SK-N-SH (cell line): ENCODE data around the gene LARP6. TPM values are rescaled to one million over a fixed set of nuclear protein-coding genes. Genes with fewer than 3 reads are reported as not detected.
A peak's percentile ranks its signal among the peaks of the same experiment; 100 is the strongest.

Source experiments
- CTCF ChIA-PET: fragments of 300-600, 350-600 bp; formaldehyde crosslinking; extraction: SDS; loops from one replicate; lab custom pipeline; 2021; lab: Yijun Ruan, JAX
- POLR2A ChIA-PET: fragments of 350-600 bp; sonication (Branson Sonifier 250); formaldehyde crosslinking; extraction: SDS; loops from one replicate; lab custom pipeline; 2020; ENCODE audit warnings: antibody characterized with exemption, inconsistent platforms; lab: Yijun Ruan, JAX
- DNase-seq: peaks from one replicate; pipeline ENCODE4 v3.0.0; 2012
- H2AFZ ChIP-seq: fragments of 200-600 bp; sonication (generic); 2 replicates; pipeline ENCODE4 v1.8.1; 2016; ENCODE audit warnings: antibody characterized with exemption, mild to moderate bottlenecking, low read depth
- H3F3A ChIP-seq: fragments of 200-600 bp; sonication (generic); replicated peaks from 2 replicates; pipeline ENCODE3; 2016; ENCODE audit warnings: antibody characterized with exemption, mild to moderate bottlenecking; ENCODE audit not compliant: insufficient read depth
- H3K27ac ChIP-seq, 2 experiments: fragments of 200-500 bp in 1 of 2; fragments of 200-600 bp in 1 of 2; sonication (Bioruptor generic) in 1 of 2; sonication (generic), shearing (Covaris generic) in 1 of 2; 2 replicates each; pipeline versions ENCODE4 v1.5.1 to v1.6.1; 2014 to 2016; ENCODE audit warnings: low read depth in 2 of 2, inconsistent platforms in 1 of 2, low read length in 1 of 2, mild to moderate bottlenecking in 1 of 2, mixed read lengths in 1 of 2
- H3K27me3 ChIP-seq: fragments of 200-600 bp; sonication (generic), shearing (Covaris generic); 2 replicates; pipeline ENCODE4 v1.6.1; 2016; ENCODE audit warnings: mixed run types; ENCODE audit not compliant: insufficient read depth
- H3K36me3 ChIP-seq, 2 experiments: fragments of 200-500 bp in 1 of 2; fragments of 200-600 bp in 1 of 2; sonication (Bioruptor generic) in 1 of 2; sonication (generic) in 1 of 2; replicated peaks in 1 of 2; 2 replicates each; pipeline versions ENCODE3 to v1.5.1; 2014 to 2016; ENCODE audit warnings: low read length in 1 of 2, mild to moderate bottlenecking in 1 of 2; ENCODE audit not compliant: insufficient read depth in 2 of 2, control insufficient read depth in 1 of 2
- H3K4me1 ChIP-seq, 2 experiments: fragments of 200-500 bp in 1 of 2; fragments of 200-600 bp in 1 of 2; sonication (Bioruptor generic) in 1 of 2; sonication (generic), shearing (Covaris generic) in 1 of 2; 2 replicates each; pipeline versions ENCODE4 v1.5.1 to v1.6.1; 2014 to 2016; ENCODE audit warnings: low read depth in 1 of 2, low read length in 1 of 2, mixed run types in 1 of 2; ENCODE audit not compliant: insufficient read depth in 2 of 2, control insufficient read depth in 1 of 2
- H3K4me2 ChIP-seq: fragments of 200-600 bp; sonication (generic), shearing (Covaris generic); 2 replicates; pipeline ENCODE4 v1.6.1; 2017; ENCODE audit warnings: mixed run types
- H3K4me3 ChIP-seq, 2 experiments: fragments of 200-500 bp in 1 of 2; fragments of 200-600 bp in 1 of 2; sonication (Bioruptor generic) in 1 of 2; sonication (generic), shearing (Covaris generic) in 1 of 2; 2 replicates each; pipeline versions ENCODE4 v1.5.1 to v1.8.1; 2014 to 2016; ENCODE audit warnings: low read depth in 2 of 2, inconsistent platforms in 1 of 2, low read length in 1 of 2, mild to moderate bottlenecking in 1 of 2, mixed read lengths in 1 of 2, moderate library complexity in 1 of 2
- H3K79me2 ChIP-seq: fragments of 200-600 bp; sonication (generic); 2 replicates; pipeline ENCODE4 v1.8.1; 2017; ENCODE audit warnings: mild to moderate bottlenecking; ENCODE audit not compliant: insufficient read depth
- H3K9ac ChIP-seq: fragments of 200-600 bp; sonication (generic); 2 replicates; pipeline ENCODE4 v1.6.1; 2017; ENCODE audit warnings: mixed run types
- H3K9me2 ChIP-seq: fragments of 200-600 bp; sonication (generic); 2 replicates; pipeline ENCODE4 v1.6.1; 2017; ENCODE audit warnings: mixed run types
- H3K9me3 ChIP-seq: fragments of 200-600 bp; sonication (generic); 2 replicates; pipeline ENCODE4 v1.6.1; 2017; ENCODE audit warnings: mixed run types, mild to moderate bottlenecking, moderate library complexity
- H4K20me1 ChIP-seq: fragments of 200-600 bp; sonication (generic); 2 replicates; pipeline ENCODE4 v1.6.1; 2017; ENCODE audit warnings: mild to moderate bottlenecking, mixed run types; ENCODE audit not compliant: insufficient read depth
- CTCF ChIP-seq: fragments of 200-600 bp; sonication (generic); IDR thresholded peaks from 2 replicates; pipeline ENCODE4 v1.6.1; 2017; ENCODE audit warnings: antibody characterized with exemption, mild to moderate bottlenecking, moderate library complexity
- EP300 ChIP-seq, 2 experiments: IDR thresholded peaks; 2 replicates each; pipeline versions ENCODE4 v1.4.0 to v1.6.1; 2012; ENCODE audit warnings: borderline replicate concordance in 1 of 2, low read depth in 1 of 2, low read length in 1 of 2
- EZH2phosphoT487 ChIP-seq: fragments of 200-600 bp; sonication (generic); IDR thresholded peaks from 2 replicates; pipeline ENCODE4 v1.6.1; 2017; ENCODE audit warnings: low read depth, mixed run types, mild to moderate bottlenecking, antibody characterized with exemption, moderate library complexity, borderline replicate concordance
- FOSL2 ChIP-seq: IDR thresholded peaks from 2 replicates; pipeline ENCODE4 v1.4.0; 2012; ENCODE audit warnings: low read depth, mild to moderate bottlenecking, moderate library complexity, borderline replicate concordance
- FOXJ3 ChIP-seq: sonication (generic); formaldehyde crosslinking; IDR thresholded peaks from 2 replicates; pipeline ENCODE4 v1.5.1; 2020; ENCODE audit warnings: mild to moderate bottlenecking, missing genetic modification reagents
- GATA2 ChIP-seq: sonication (generic); formaldehyde crosslinking; IDR thresholded peaks from 2 replicates; pipeline ENCODE4 v1.5.0; 2020; ENCODE audit warnings: mild to moderate bottlenecking, missing genetic modification reagents
- IRF3 ChIP-seq: fragments of 150-350 bp; IDR thresholded peaks from 2 replicates; pipeline ENCODE4 v1.6.1; 2016; ENCODE audit warnings: mild to moderate bottlenecking, low read depth, low read length
- JUND ChIP-seq: IDR thresholded peaks from 2 replicates; pipeline ENCODE4 v1.4.0; 2012
- MAX ChIP-seq: IDR thresholded peaks from 2 replicates; pipeline ENCODE4 v1.4.0; 2012; ENCODE audit warnings: low read depth
- PBX3 ChIP-seq: IDR thresholded peaks from 2 replicates; pipeline ENCODE4; 2012
- RAD21 ChIP-seq: IDR thresholded peaks from 2 replicates; pipeline ENCODE4 v1.6.1; 2012; ENCODE audit warnings: mild to moderate bottlenecking, low read length
- RFX5 ChIP-seq: IDR thresholded peaks from 2 replicates; pipeline ENCODE4 v1.6.1; 2012; ENCODE audit warnings: mild to moderate bottlenecking, improper control_type of control experiment, low read length
- RXRA ChIP-seq: IDR thresholded peaks from 2 replicates; pipeline ENCODE4 v1.4.0; 2012; ENCODE audit warnings: low read depth, mild to moderate bottlenecking, borderline replicate concordance
- SMC3 ChIP-seq: IDR thresholded peaks from 2 replicates; pipeline ENCODE4 v1.6.1; 2012; ENCODE audit warnings: low read depth, low read length, improper control_type of control experiment
- TCF12 ChIP-seq: IDR thresholded peaks from 2 replicates; pipeline ENCODE4 v1.4.0; 2012
- USF1 ChIP-seq: IDR thresholded peaks from 2 replicates; pipeline ENCODE4 v1.4.0; 2012; ENCODE audit warnings: low read depth, borderline replicate concordance
- YY1 ChIP-seq: IDR thresholded peaks from 2 replicates; pipeline ENCODE4 v1.4.0; 2012; ENCODE audit warnings: low read depth, mild to moderate bottlenecking
- WGBS: methylation state at CpG from one replicate; pipeline ENCODE4 v1.1.6; 2017; ENCODE audit warnings: low lambda C conversion rate; 5-methylcytosine and 5-hydroxymethylcytosine counted together
- polyA plus RNA-seq, 3 experiments: library from polyadenylated mRNA; depleted of rRNA; stranded (reverse); fragments of >200 nt; gene quantifications; 2 replicates each; pipeline ENCODE4 v1.2.3, GENCODE V29; 2012

Gene LARP6
- polyA plus RNA-seq, 1 of the 3 experiments (the other 2 are of a cell fraction): 236 TPM

- H3K4me2 ChIP-seq: no peak overlapping the region
- peaks cover 6% of the 10 kb centered on the region; the same call in 1 of the 2 replicates for H3K79me2 ChIP-seq
- 85% methylated on average over 2 of the region's 2 CpGs for WGBS
- no peak for DNase-seq
- ChIA-PET CTCF (interaction anchor here (0.9 to 1.3 kb wide), 3 partner anchors 9 to 56 kb away, joined by 3 to 4 read pairs (median 3); no protein-coding TSS in a partner anchor), POLR2A (no interaction called here)
- H3K9me3 ChIP-seq: no peaks in the 10 kb centered on the region
- no peak overlapping the region for H3K9ac ChIP-seq
- no peak overlapping the region for H3K4me3 ChIP-seq
- H3K27me3 ChIP-seq: no peaks in the 10 kb centered on the region
- H2AFZ ChIP-seq: no peak overlapping the region
- H3K9me2 ChIP-seq: no peaks in the 10 kb centered on the region
- H3K36me3 ChIP-seq: peaks cover 0 to 11% of the 10 kb centered on the region in 2 experiments
- TF ChIP-seq YY1: no peak
- TF ChIP-seq RAD21: no peak
- no peak for TF ChIP-seq PBX3
- TF ChIP-seq SMC3: no peak
- TF ChIP-seq FOXJ3 (CRISPR knock-in tag): no peak
- TF ChIP-seq JUND: no peak
- no peak for TF ChIP-seq TCF12
- no peaks in the 10 kb centered on the region for H4K20me1 ChIP-seq
- H3F3A ChIP-seq: peaks cover 12% of the 10 kb centered on the region
- peaks cover 0 to 8% of the 10 kb centered on the region in 2 experiments; a peak in 1 of 4 replicates for H3K4me1 ChIP-seq
- H3K27ac ChIP-seq: no peak overlapping the region
These were observed 26.8 kb upstream of the LARP6 start for GRCh38 chr15:70880781-70881180.

GRCh38 chr15:70879401-70879800 is 25.4 kb upstream of the LARP6 start:
- Histone ChIP-seq H3K4me3 (no peak overlapping the region), H3K4me1 (0 out of 4 replicates have a peak, but pooled peaks cover 0 to 14% of the 10 kb centered on the region in 2 experiments), H3K27ac (peak overlapping the region in 1 of 2 experiments; percentile 10; a peak in 1 of 4 replicates), H3F3A (peaks cover 16% of the 10 kb centered on the region), H3K79me2 (peaks cover 5% of the 10 kb centered on the region; the same call in 1 of the 2 replicates), H3K36me3 (peaks cover 0 to 11% of the 10 kb centered on the region in 2 experiments), H3K9ac (no peak overlapping the region), H2AFZ (no peak overlapping the region), H3K4me2 (no peak overlapping the region), H3K9me2 (no peaks in the 10 kb centered on the region), H3K27me3 (no peaks in the 10 kb centered on the region), H3K9me3 (no peaks in the 10 kb centered on the region), H4K20me1 (no peaks in the 10 kb centered on the region)
- CTCF ChIA-PET: interaction anchor here (0.9 to 1.8 kb wide), 5 partner anchors 13 to 199 kb away, joined by 3 to 12 read pairs (median 5); partner anchors contain the start of genes LARP6, LRRC49 and THAP10
- WGBS: 80% methylated on average over 2 of the region's 2 CpGs
- TF ChIP-seq MAX: no peak
- TF ChIP-seq RAD21: no peak
- TF ChIP-seq EP300 (IDR thresholded peaks at IDR 0.05; ENCODE audit: borderline replicate concordance in 1 of 2, low read depth in 1 of 2, low read length in 1 of 2): no peak
- TF ChIP-seq RFX5: no peak
- TF ChIP-seq EZH2phosphoT487: no peak
- no peak for TF ChIP-seq IRF3
- TF ChIP-seq USF1: no peak
- no peak for TF ChIP-seq RXRA
- TF ChIP-seq CTCF: no peak
- no peak for TF ChIP-seq JUND
- no peak for TF ChIP-seq GATA2
- no peak for TF ChIP-seq FOSL2
- POLR2A ChIA-PET: no interaction called here
- no peak for DNase-seq
